GM18517 (cell line): Measurements from ENCODE around the gene VAX1.
A peak's percentile ranks its signal among the peaks of the same experiment; 100 is the strongest.
"Not testable (repeated sequence)": the region's sequence is repeated elsewhere in the genome, so short reads cannot be mapped to it uniquely, and the experiment has no call there.

Source experiments
- ATAC-seq: cut with Tn5 transposase; IDR thresholded peaks from one replicate; pipeline ENCODE4 v1.9.1; 2021; ENCODE audit warnings: mild to moderate bottlenecking, moderate library complexity; ENCODE audit not compliant: unreplicated experiment

The VAX1 gene

GRCh38 chr10:117137911-117138642 is at the start of gene VAX1:
Gene VAX1 (minus strand): TSS chr10:117138270. CDS start chr10:117138056, 214 bp downstream.
- no peak for ATAC-seq

GRCh38 chr10:117186832-117187615 is 49.0 kb upstream of the VAX1 start:
- no peak for ATAC-seq

- ATAC-seq: not testable (repeated sequence)
These were observed 47.7 kb upstream of the VAX1 start for GRCh38 chr10:117185817-117186216.

GRCh38 chr10:117184821-117185220 is 46.8 kb upstream of the VAX1 start:
- no peak for ATAC-seq

GRCh38 chr10:117184296-117184695 is 46.2 kb upstream of the VAX1 start:
- ATAC-seq: no peak

- ATAC-seq: no peak
These were observed 40.1 kb upstream of the VAX1 start for GRCh38 chr10:117178190-117178589.

GRCh38 chr10:117175901-117176534 is 37.9 kb upstream of the VAX1 start:
- peak; percentile 51 for ATAC-seq

- peak; percentile 35 for ATAC-seq
These were observed 37.3 kb upstream of the VAX1 start for GRCh38 chr10:117175215-117175900.

GRCh38 chr10:117174439-117175214 is 36.6 kb upstream of the VAX1 start:
- ATAC-seq: peak; percentile 88

GRCh38 chr10:117170244-117170643 is 32.2 kb upstream of the VAX1 start:
- ATAC-seq: no peak

- ATAC-seq: no peak
These were observed 31.4 kb upstream of the VAX1 start for GRCh38 chr10:117169480-117169879.

- ATAC-seq: no peak
These were observed 30.7 kb upstream of the VAX1 start for GRCh38 chr10:117168729-117169128.

- peak; percentile 83 for ATAC-seq
These were observed 30.0 kb upstream of the VAX1 start for GRCh38 chr10:117167789-117168674.

- ATAC-seq: no peak
These were observed 29.3 kb upstream of the VAX1 start for GRCh38 chr10:117167346-117167788.

GRCh38 chr10:117166418-117167345 is 28.6 kb upstream of the VAX1 start:
- no peak for ATAC-seq

GRCh38 chr10:117165538-117166417 is 27.7 kb upstream of the VAX1 start:
- no peak for ATAC-seq
